HepG2 (cell line): ENCODE results near the gene IL16. TPM values are rescaled to one million over a fixed set of nuclear protein-coding genes. Genes with fewer than 3 reads are reported as not detected.

Source experiments
- ATAC-seq: fragments of 200-7000 bp; cut with Tn5 transposase; 3 replicates; pipeline ENCODE4 v1.9.1; 2020; ENCODE audit warnings: mild to moderate bottlenecking, moderate library complexity
- BruUV-seq: library from RNA; stranded (reverse); fragments of 400-500 nt; replicated peaks from 2 replicates; lab custom pipeline; 2021; lab: Mats Ljungman, UMichigan
- CTCF ChIA-PET: fragments of 300-600 bp; formaldehyde crosslinking; extraction: SDS; loops from one replicate; lab custom pipeline; 2021; ENCODE audit warnings: low total read pairs, inconsistent platforms, low intra/inter-chr PET ratio; lab: Yijun Ruan, JAX
- POLR2A ChIA-PET: fragments of 350-600 bp; sonication (Branson Sonifier 250); formaldehyde crosslinking; loops from one replicate; lab custom pipeline; 2020; ENCODE audit warnings: antibody characterized with exemption, inconsistent platforms; lab: Yijun Ruan, JAX
- DNase-seq: peaks from one replicate; pipeline ENCODE4 v3.0.0-alpha.2; 2015; ENCODE audit warnings: low spot score
- FAIRE-seq: peaks from 3 replicates; lab custom pipeline; 2011; peaks lifted over from hg19 to GRCh38; lab: Jason Lieb, UNC
- H2AFZ ChIP-seq: one replicate; pipeline ENCODE4 v1.6.1; 2011; ENCODE audit warnings: low read length, inconsistent platforms
- H3K27ac ChIP-seq: fragments of 300-600 bp; 3 replicates; pipeline ENCODE4 v1.8.0; 2011; ENCODE audit warnings: mixed run types, mild to moderate bottlenecking, mixed read lengths, low read length, inconsistent platforms; ENCODE audit not compliant: insufficient read depth; ENCODE audit errors: extremely low read length
- H3K27me3 ChIP-seq, 2 experiments: fragments of 200-600 bp in 1 of 2; 2 replicates in 1 of 2; 3 replicates in 1 of 2; pipeline versions ENCODE4 v1.6.0 to v1.8.0; 2011; ENCODE audit warnings: low read length in 2 of 2, mild to moderate bottlenecking in 2 of 2, moderate library complexity in 2 of 2, inconsistent platforms in 1 of 2; ENCODE audit not compliant: insufficient read depth in 2 of 2, control insufficient read depth in 1 of 2
- H3K36me3 ChIP-seq, 2 experiments: fragments of 200-600 bp in 1 of 2; replicated peaks in 1 of 2; 2 replicates in 1 of 2; 3 replicates in 1 of 2; pipeline versions ENCODE4 v1.5.1 to v1.8.0; 2011; ENCODE audit warnings: low read length in 2 of 2, inconsistent platforms in 1 of 2; ENCODE audit not compliant: insufficient read depth in 2 of 2, control insufficient read depth in 1 of 2
- H3K4me1 ChIP-seq: 2 replicates; pipeline ENCODE4 v1.5.1; 2012; ENCODE audit warnings: low read length, inconsistent platforms; ENCODE audit not compliant: insufficient read depth
- H3K4me2 ChIP-seq: 2 replicates; pipeline ENCODE4 v1.6.0; 2011; ENCODE audit warnings: low read depth, low read length, inconsistent platforms
- H3K4me3 ChIP-seq, 3 experiments: fragments of 200-600 bp in 1 of 3; sonication (generic), shearing (Covaris generic) in 1 of 3; replicated peaks in 1 of 3; 2 replicates each; pipeline ENCODE4 v1.5.1; 2011 to 2016; ENCODE audit warnings: low read length in 3 of 3, inconsistent platforms in 2 of 3, low read depth in 2 of 3, mild to moderate bottlenecking in 2 of 3, control low read depth in 1 of 3, mixed read lengths in 1 of 3; ENCODE audit not compliant: insufficient read depth in 1 of 3
- H3K79me2 ChIP-seq: one replicate; pipeline ENCODE4 v1.6.1; 2011; ENCODE audit warnings: low read length, inconsistent platforms; ENCODE audit not compliant: insufficient read depth
- H3K9ac ChIP-seq: 2 replicates; pipeline ENCODE4 v1.6.0; 2011; ENCODE audit warnings: mild to moderate bottlenecking, low read depth, low read length, inconsistent platforms; ENCODE audit not compliant: insufficient read depth
- H3K9me3 ChIP-seq: 2 replicates; pipeline ENCODE4 v1.5.1; 2012; ENCODE audit warnings: mild to moderate bottlenecking, low read length
- H4K20me1 ChIP-seq: 2 replicates; pipeline ENCODE4 v1.6.0; 2011; ENCODE audit warnings: inconsistent platforms, mild to moderate bottlenecking, low read length, moderate library complexity; ENCODE audit not compliant: insufficient read depth
- FOXP1 ChIP-seq, 2 experiments: fragments of 450-650 bp in 1 of 2; IDR thresholded peaks; 2 replicates each; pipeline ENCODE4 v1.6.1; 2017 to 2018; ENCODE audit warnings: antibody characterized with exemption in 1 of 2
- HMG20A ChIP-seq: IDR thresholded peaks from 2 replicates; pipeline ENCODE4 v1.6.1; 2016; ENCODE audit warnings: borderline replicate concordance
- PHF20 ChIP-seq: sonication (generic); formaldehyde crosslinking; IDR thresholded peaks from 2 replicates; pipeline ENCODE4 v1.5.0; 2020; ENCODE audit warnings: mild to moderate bottlenecking, missing genetic modification reagents
- RFX1 ChIP-seq: fragments of 450-650 bp; IDR thresholded peaks from 2 replicates; pipeline ENCODE4 v1.6.1; 2017
- SALL2 ChIP-seq: sonication (generic); formaldehyde crosslinking; IDR thresholded peaks from 2 replicates; pipeline ENCODE4 v1.8.1; 2023; ENCODE audit warnings: mild to moderate bottlenecking, missing genetic modification reagents, inconsistent platforms
- TBX2 ChIP-seq: sonication (generic); formaldehyde crosslinking; IDR thresholded peaks from 2 replicates; pipeline ENCODE4 v1.5.0; 2020; ENCODE audit warnings: missing genetic modification reagents, mild to moderate bottlenecking, borderline replicate concordance
- THYN1 ChIP-seq: sonication (generic); formaldehyde crosslinking; IDR thresholded peaks from 2 replicates; pipeline ENCODE4 v1.8.1; 2023; ENCODE audit warnings: low read depth, mild to moderate bottlenecking, moderate library complexity, missing genetic modification reagents, borderline replicate concordance
- YEATS4 ChIP-seq: sonication (generic); formaldehyde crosslinking; IDR thresholded peaks from 2 replicates; pipeline ENCODE4 v1.4.0; 2020; ENCODE audit warnings: missing genetic modification reagents, borderline replicate concordance
- ZBTB1 ChIP-seq: sonication (generic); formaldehyde crosslinking; IDR thresholded peaks from 2 replicates; pipeline ENCODE4 v1.4.0; 2020; ENCODE audit warnings: missing genetic modification reagents, borderline replicate concordance
- ZMYM3 ChIP-seq: sonication (generic); formaldehyde crosslinking; IDR thresholded peaks from 2 replicates; pipeline ENCODE4 v1.5.1; 2020; ENCODE audit warnings: mild to moderate bottlenecking, missing genetic modification reagents
- ZNF530 ChIP-seq: sonication (generic); formaldehyde crosslinking; IDR thresholded peaks from 2 replicates; pipeline ENCODE4 v1.5.0; 2020; ENCODE audit warnings: low read depth, mild to moderate bottlenecking, missing genetic modification reagents
- ZNF546 ChIP-seq: sonication (generic); formaldehyde crosslinking; conservative IDR thresholded peaks from 2 replicates; pipeline ENCODE4 v1.8.1; 2023; ENCODE audit warnings: mild to moderate bottlenecking, missing genetic modification reagents
- ZNF615 ChIP-seq: sonication (generic); formaldehyde crosslinking; IDR thresholded peaks from 2 replicates; pipeline ENCODE4 v1.5.0; 2020; ENCODE audit warnings: mild to moderate bottlenecking, missing genetic modification reagents, borderline replicate concordance
- ZNF678 ChIP-seq: sonication (generic); formaldehyde crosslinking; IDR thresholded peaks from 2 replicates; pipeline ENCODE4 v1.4.0; 2020; ENCODE audit warnings: mild to moderate bottlenecking, missing genetic modification reagents
- WGBS: methylation state at CpG from one replicate; pipeline ENCODE4 v1.1.6; 2017; ENCODE audit warnings: low lambda C conversion rate; 5-methylcytosine and 5-hydroxymethylcytosine counted together
- in situ Hi-C: cut with HindIII; loops from 2 replicates; pipeline ENCODE4 v1.10.0; 2017; ENCODE audit warnings: low pct_unique_long_range_greater_than_20kb; ENCODE audit not compliant: extremely low pct_ligation_motif_present
- intact Hi-C: fragments of 100-400 bp; cut with micrococcal nuclease; formaldehyde crosslinking; loops from one replicate; pipeline ENCODE4 v1.10.0; 2022; ENCODE audit not compliant: unreplicated experiment
- polyA plus RNA-seq, 8 experiments: library from polyadenylated mRNA; depleted of rRNA in 3 of 8; stranded (reverse) in 7 of 8; unstranded in 1 of 8; fragments of >200 nt; fragmentation: Illumina TruSeq in 4 of 8; extraction: Trizol in 4 of 8; gene quantifications; 2 replicates each; pipeline versions ENCODE4 v1.2.1 to v1.2.3, GENCODE V29; 2011 to 2016; ENCODE audit warnings: low read depth in 4 of 8, missing spikeins in 1 of 8, mixed read lengths in 1 of 8; ENCODE audit not compliant: insufficient read depth in 1 of 8
- total RNA-seq, 5 experiments: library from RNA; depleted of rRNA; stranded (reverse); fragments of >200 nt; fragmentation: Illumina TruSeq; extraction: Trizol; gene quantifications; 2 replicates each; pipeline ENCODE4 v1.2.3, GENCODE V29; 2016; ENCODE audit warnings: low read depth in 1 of 5
- TF ChIP-seq, protein P1 (sequence below): sonication (generic); formaldehyde crosslinking; IDR thresholded peaks from 2 replicates; pipeline ENCODE4 v1.8.0; 2022; ENCODE audit warnings: missing genetic modification reagents, mild to moderate bottlenecking, moderate library complexity, borderline replicate concordance
- TF ChIP-seq, protein P2 (sequence below): sonication (generic); formaldehyde crosslinking; conservative IDR thresholded peaks from 2 replicates; pipeline ENCODE4 v1.8.1; 2023; ENCODE audit warnings: missing genetic modification reagents

IL16 gene
- total and polyA plus RNA-seq, 2 of the 13 experiments (the other 11 are each of a cell fraction or from before 2014, with no cell fraction given), result 0.03 TPM; not detected in 1

DNA sequence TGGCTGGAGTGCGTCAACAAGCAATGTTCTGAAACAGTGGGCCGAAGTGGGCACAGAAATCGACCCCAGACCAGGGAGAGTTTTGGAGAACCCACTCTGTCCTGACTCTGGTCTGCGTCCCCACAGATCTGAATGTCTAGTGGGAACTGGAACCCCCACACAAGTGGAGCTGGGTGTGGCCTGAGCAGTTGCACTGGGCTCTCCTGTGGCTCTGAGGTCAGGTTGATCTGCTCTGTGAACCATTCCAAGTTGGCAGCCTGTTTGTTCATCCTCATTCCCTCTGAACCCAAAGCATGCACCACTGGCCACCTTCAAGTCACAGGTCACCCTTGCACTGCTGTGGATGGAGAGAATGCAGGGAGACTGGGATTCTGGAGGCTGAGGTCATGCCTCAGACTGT is 66.8 kb downstream of the IL16 start:
- BruUV-seq, result no TSS peak
- no peak for FAIRE-seq
- Histone ChIP-seq H3K4me1 (peaks cover 10% of the 10 kb centered on the region), H3K79me2 (no peaks in the 10 kb centered on the region), H4K20me1 (no peaks in the 10 kb centered on the region), H2AFZ (no peak overlapping the region), H3K27me3 (peaks cover 0 to 14% of the 10 kb centered on the region in 2 experiments; a peak in 3 of 5 replicates), H3K27ac (no peak overlapping the region), H3K9ac (no peak overlapping the region), H3K4me3 (no peak overlapping the region), H3K36me3 (no peaks in the 10 kb centered on the region), H3K4me2 (no peak overlapping the region), H3K9me3 (no peaks in the 10 kb centered on the region)
- TF ChIP-seq, protein P1, sequence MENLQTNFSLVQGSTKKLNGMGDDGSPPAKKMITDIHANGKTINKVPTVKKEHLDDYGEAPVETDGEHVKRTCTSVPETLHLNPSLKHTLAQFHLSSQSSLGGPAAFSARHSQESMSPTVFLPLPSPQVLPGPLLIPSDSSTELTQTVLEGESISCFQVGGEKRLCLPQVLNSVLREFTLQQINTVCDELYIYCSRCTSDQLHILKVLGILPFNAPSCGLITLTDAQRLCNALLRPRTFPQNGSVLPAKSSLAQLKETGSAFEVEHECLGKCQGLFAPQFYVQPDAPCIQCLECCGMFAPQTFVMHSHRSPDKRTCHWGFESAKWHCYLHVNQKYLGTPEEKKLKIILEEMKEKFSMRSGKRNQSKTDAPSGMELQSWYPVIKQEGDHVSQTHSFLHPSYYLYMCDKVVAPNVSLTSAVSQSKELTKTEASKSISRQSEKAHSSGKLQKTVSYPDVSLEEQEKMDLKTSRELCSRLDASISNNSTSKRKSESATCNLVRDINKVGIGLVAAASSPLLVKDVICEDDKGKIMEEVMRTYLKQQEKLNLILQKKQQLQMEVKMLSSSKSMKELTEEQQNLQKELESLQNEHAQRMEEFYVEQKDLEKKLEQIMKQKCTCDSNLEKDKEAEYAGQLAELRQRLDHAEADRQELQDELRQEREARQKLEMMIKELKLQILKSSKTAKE (CRISPR knock-in tag), result no peak
- TF ChIP-seq THYN1 (CRISPR knock-in tag) (no peak), TBX2 (CRISPR knock-in tag) (no peak), ZNF530 (CRISPR knock-in tag) (no peak), ZBTB1 (CRISPR knock-in tag) (no peak), HMG20A (CRISPR knock-in tag) (no peak), RFX1 (no peak), ZNF678 (no peak), PHF20 (CRISPR knock-in tag) (no peak), YEATS4 (CRISPR knock-in tag) (no peak), SALL2 (CRISPR knock-in tag) (no peak), ZMYM3 (no peak), ZNF546 (CRISPR knock-in tag) (no peak), FOXP1 (IDR thresholded peaks at IDR 0.05) (no peak), FOXP1 (CRISPR knock-in tag; IDR thresholded peaks at IDR 0.05) (no peak), ZNF615 (CRISPR knock-in tag) (no peak)
- TF ChIP-seq, protein P2, sequence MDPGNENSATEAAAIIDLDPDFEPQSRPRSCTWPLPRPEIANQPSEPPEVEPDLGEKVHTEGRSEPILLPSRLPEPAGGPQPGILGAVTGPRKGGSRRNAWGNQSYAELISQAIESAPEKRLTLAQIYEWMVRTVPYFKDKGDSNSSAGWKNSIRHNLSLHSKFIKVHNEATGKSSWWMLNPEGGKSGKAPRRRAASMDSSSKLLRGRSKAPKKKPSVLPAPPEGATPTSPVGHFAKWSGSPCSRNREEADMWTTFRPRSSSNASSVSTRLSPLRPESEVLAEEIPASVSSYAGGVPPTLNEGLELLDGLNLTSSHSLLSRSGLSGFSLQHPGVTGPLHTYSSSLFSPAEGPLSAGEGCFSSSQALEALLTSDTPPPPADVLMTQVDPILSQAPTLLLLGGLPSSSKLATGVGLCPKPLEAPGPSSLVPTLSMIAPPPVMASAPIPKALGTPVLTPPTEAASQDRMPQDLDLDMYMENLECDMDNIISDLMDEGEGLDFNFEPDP (CRISPR knock-in tag), result no peak
- in situ Hi-C loops, result no loop called here
- CTCF ChIA-PET, result no interaction called here
- ATAC-seq, result no peak
- DNase-seq, result no peak
- POLR2A ChIA-PET, result no interaction called here
- WGBS, result 42% methylated on average over 4 of the region's 4 CpGs
- intact Hi-C loops, result no loop called here
